Measurements from ENCODE around the gene PTCRA. TPM values are rescaled to one million over a fixed set of nuclear protein-coding genes. Genes with fewer than 3 reads are reported as not detected.

The PTCRA gene
- total RNA-seq, 1 experiment from 2014 or later: not detected

- ChIA-PET POLR2A (ENCODE audit: unreplicated experiment) (no interaction called here), CTCF (interaction anchor here (0.6 kb wide), 1 partner anchor 101 kb away, joined by 5 read pairs; no protein-coding TSS in a partner anchor)
- Histone ChIP-seq H3K9ac (ENCODE audit: low read length) (no peak overlapping the region), H3K9me2 (replicated peaks; ENCODE audit: low read length) (no peaks in the 10 kb centered on the region), H3K4me3 (ENCODE audit: low read length) (no peak overlapping the region), H3K27ac (ENCODE audit: low read length) (no peak overlapping the region), H2AFZ (ENCODE audit: low read length) (no peak overlapping the region), H4K20me1 (ENCODE audit: low read length) (no peaks in the 10 kb centered on the region), H3K4me1 (ENCODE audit: insufficient read depth, low read length) (peaks cover 11% of the 10 kb centered on the region), H3F3A (ENCODE audit: low read length, unreplicated experiment) (no peaks in the 10 kb centered on the region), H3K9me3 (ENCODE audit: low read length) (no peaks in the 10 kb centered on the region), H3K79me2 (ENCODE audit: low read length) (no peaks in the 10 kb centered on the region), H3K36me3 (ENCODE audit: low read depth, low read length) (no peaks in the 10 kb centered on the region), H3K27me3 (ENCODE audit: low read length) (no peaks in the 10 kb centered on the region), H3K4me2 (ENCODE audit: low read length) (no peak overlapping the region)
- TF ChIP-seq EZH2 (IDR thresholded peaks at IDR 0.05; ENCODE audit: low read length, unreplicated experiment) (no peak), EZH2phosphoT487 (IDR thresholded peaks at IDR 0.05; ENCODE audit: borderline replicate concordance, low read length) (no peak)
- TF ChIP-seq, protein P1, sequence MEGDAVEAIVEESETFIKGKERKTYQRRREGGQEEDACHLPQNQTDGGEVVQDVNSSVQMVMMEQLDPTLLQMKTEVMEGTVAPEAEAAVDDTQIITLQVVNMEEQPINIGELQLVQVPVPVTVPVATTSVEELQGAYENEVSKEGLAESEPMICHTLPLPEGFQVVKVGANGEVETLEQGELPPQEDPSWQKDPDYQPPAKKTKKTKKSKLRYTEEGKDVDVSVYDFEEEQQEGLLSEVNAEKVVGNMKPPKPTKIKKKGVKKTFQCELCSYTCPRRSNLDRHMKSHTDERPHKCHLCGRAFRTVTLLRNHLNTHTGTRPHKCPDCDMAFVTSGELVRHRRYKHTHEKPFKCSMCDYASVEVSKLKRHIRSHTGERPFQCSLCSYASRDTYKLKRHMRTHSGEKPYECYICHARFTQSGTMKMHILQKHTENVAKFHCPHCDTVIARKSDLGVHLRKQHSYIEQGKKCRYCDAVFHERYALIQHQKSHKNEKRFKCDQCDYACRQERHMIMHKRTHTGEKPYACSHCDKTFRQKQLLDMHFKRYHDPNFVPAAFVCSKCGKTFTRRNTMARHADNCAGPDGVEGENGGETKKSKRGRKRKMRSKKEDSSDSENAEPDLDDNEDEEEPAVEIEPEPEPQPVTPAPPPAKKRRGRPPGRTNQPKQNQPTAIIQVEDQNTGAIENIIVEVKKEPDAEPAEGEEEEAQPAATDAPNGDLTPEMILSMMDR (conservative IDR thresholded peaks at IDR 0.05; ENCODE audit: low read depth, low read length): no peak
- no TSS peak for BruUV-seq (replicated peaks)
- intact Hi-C loops (cut with micrococcal nuclease): loop anchor here (5.0 kb wide), 1 partner anchor 78 kb away; the partner anchor contains the start of gene PPP2R5D
- DNase-seq (no peak), ATAC-seq (no peak)
Observed at GRCh38 chr6:42904467-42904866, 11.4 kb upstream of the PTCRA start.

- no peak overlapping the region for H3K9ac ChIP-seq (ENCODE audit: low read length)
- TF ChIP-seq EZH2phosphoT487 (IDR thresholded peaks at IDR 0.05; ENCODE audit: borderline replicate concordance, low read length): no peak
- TF ChIP-seq EZH2 (IDR thresholded peaks at IDR 0.05; ENCODE audit: low read length, unreplicated experiment): no peak
- TF ChIP-seq, protein P1 (conservative IDR thresholded peaks at IDR 0.05; ENCODE audit: low read depth, low read length): no peak
- H4K20me1 ChIP-seq (ENCODE audit: low read length): no peaks in the 10 kb centered on the region
- no peaks in the 10 kb centered on the region for H3K27me3 ChIP-seq (ENCODE audit: low read length)
- CTCF ChIA-PET: interaction anchor here (0.6 kb wide), 1 partner anchor 71 kb away, joined by 3 read pairs; no protein-coding TSS in a partner anchor
- POLR2A ChIA-PET (ENCODE audit: unreplicated experiment): no interaction called here
- H3K36me3 ChIP-seq (ENCODE audit: low read depth, low read length): no peaks in the 10 kb centered on the region
- no peak overlapping the region for H3K4me3 ChIP-seq (ENCODE audit: low read length)
- H3F3A ChIP-seq (ENCODE audit: low read length, unreplicated experiment): no peaks in the 10 kb centered on the region
- no peak for ATAC-seq
- H2AFZ ChIP-seq (ENCODE audit: low read length): no peak overlapping the region
- peaks cover 2% of the 10 kb centered on the region; the same call in 1 of the 2 replicates for H3K4me1 ChIP-seq (ENCODE audit: insufficient read depth, low read length)
- intact Hi-C loops (cut with micrococcal nuclease): no loop called here
- no peak overlapping the region for H3K27ac ChIP-seq (ENCODE audit: low read length)
- BruUV-seq (replicated peaks): no TSS peak
- H3K79me2 ChIP-seq (ENCODE audit: low read length): no peaks in the 10 kb centered on the region
- H3K9me3 ChIP-seq (ENCODE audit: low read length): no peaks in the 10 kb centered on the region
- DNase-seq: no peak
- H3K9me2 ChIP-seq (replicated peaks; ENCODE audit: low read length): no peaks in the 10 kb centered on the region
- no peak overlapping the region for H3K4me2 ChIP-seq (ENCODE audit: low read length)
Observed at GRCh38 chr6:42907336-42907735, 8.5 kb upstream of the PTCRA start.

DNA sequence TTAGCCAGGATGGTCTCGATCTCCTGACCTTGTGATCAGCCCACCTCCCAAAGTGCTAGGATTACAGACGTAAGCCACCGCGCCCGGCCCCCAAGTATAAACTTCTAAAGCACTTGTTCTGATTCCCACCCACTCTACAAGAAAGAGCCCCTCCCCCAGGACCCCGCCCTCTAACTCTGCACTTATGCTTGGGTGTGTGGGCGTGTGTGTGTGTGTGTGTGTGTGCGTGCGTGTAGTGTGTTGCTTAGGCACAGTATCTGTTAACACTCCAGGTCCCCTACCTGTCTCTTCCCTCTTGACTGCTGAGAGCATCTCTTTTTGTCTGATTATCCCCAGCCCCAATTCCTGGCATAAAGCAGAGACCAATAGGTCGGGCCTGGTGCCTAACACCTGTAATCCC lies 6.0 kb upstream of the PTCRA start:
- Histone ChIP-seq H3K36me3 (ENCODE audit: low read depth, low read length) (no peaks in the 10 kb centered on the region), H3K9ac (ENCODE audit: low read length) (no peak overlapping the region), H3K9me2 (replicated peaks; ENCODE audit: low read length) (no peaks in the 10 kb centered on the region), H4K20me1 (ENCODE audit: low read length) (no peaks in the 10 kb centered on the region), H3K4me1 (ENCODE audit: insufficient read depth, low read length) (no peaks in the 10 kb centered on the region), H3K79me2 (ENCODE audit: low read length) (no peaks in the 10 kb centered on the region), H3K9me3 (ENCODE audit: low read length) (no peaks in the 10 kb centered on the region), H3K27ac (ENCODE audit: low read length) (no peak overlapping the region), H3K27me3 (ENCODE audit: low read length) (no peaks in the 10 kb centered on the region), H3K4me2 (ENCODE audit: low read length) (no peak overlapping the region), H2AFZ (ENCODE audit: low read length) (no peak overlapping the region), H3K4me3 (ENCODE audit: low read length) (no peak overlapping the region), H3F3A (ENCODE audit: low read length, unreplicated experiment) (no peaks in the 10 kb centered on the region)
- DNase-seq (no peak), ATAC-seq (no peak)
- intact Hi-C loops (cut with micrococcal nuclease): no loop called here
- no TSS peak for BruUV-seq (replicated peaks)
- ChIA-PET CTCF (no interaction called here), POLR2A (ENCODE audit: unreplicated experiment) (no interaction called here)
- no peak for TF ChIP-seq EZH2 (IDR thresholded peaks at IDR 0.05; ENCODE audit: low read length, unreplicated experiment)
- TF ChIP-seq, protein P1 (conservative IDR thresholded peaks at IDR 0.05; ENCODE audit: low read depth, low read length): no peak
- no peak for TF ChIP-seq EZH2phosphoT487 (IDR thresholded peaks at IDR 0.05; ENCODE audit: borderline replicate concordance, low read length)

All from PC-3 (cell line).